Endothelial cell of umbilical vein (primary cell): ENCODE measurements around the gene CD300LD. TPM values are rescaled to one million over a fixed set of nuclear protein-coding genes. Genes with fewer than 3 reads are reported as not detected.

Experiments used
- BruUV-seq: library from RNA; stranded (reverse); fragments of 400-500 nt; replicated peaks from 2 replicates; lab custom pipeline; 2021; lab: Mats Ljungman, UMichigan
- CTCF ChIA-PET: fragments of 300-600, 350-600 bp; sonication (Branson Sonifier 250); formaldehyde crosslinking; loops from one replicate; lab custom pipeline; 2021; ENCODE audit warnings: antibody characterized with exemption, inconsistent platforms; lab: Charles Lee
- POLR2A ChIA-PET: fragments of 300-600, 350-600 bp; sonication (Branson Sonifier 250); formaldehyde crosslinking; loops from one replicate; lab custom pipeline; 2021; ENCODE audit warnings: antibody characterized with exemption, inconsistent platforms; lab: Charles Lee
- DNase-seq: peaks from one replicate; pipeline ENCODE4 v3.0.0-alpha.2; 2011; ENCODE audit warnings: low read depth, low spot score
- FAIRE-seq: peaks from 2 replicates; lab custom pipeline; 2011; peaks lifted over from hg19 to GRCh38; lab: Jason Lieb, UNC
- H2AFZ ChIP-seq: 2 replicates; pipeline ENCODE4 v1.6.0; 2012; ENCODE audit warnings: low read depth, low read length, control low read depth, inconsistent platforms
- H3K27ac ChIP-seq: 2 replicates; pipeline ENCODE4 v1.5.1; 2011; ENCODE audit warnings: low read depth, mild to moderate bottlenecking, control low read depth, low read length, moderate library complexity; ENCODE audit not compliant: insufficient read depth
- H3K27me3 ChIP-seq, 2 experiments: 2 replicates each; pipeline versions ENCODE4 v1.6.0 to v1.6.1; 2011; ENCODE audit warnings: low read length in 2 of 2, mixed read lengths in 1 of 2; ENCODE audit not compliant: control insufficient read depth in 2 of 2, insufficient read depth in 2 of 2
- H3K36me3 ChIP-seq, 2 experiments: 2 replicates in 1 of 2; 3 replicates in 1 of 2; pipeline ENCODE4 v1.5.1; 2011; ENCODE audit warnings: low read length in 2 of 2, mild to moderate bottlenecking in 1 of 2, moderate library complexity in 1 of 2; ENCODE audit not compliant: control insufficient read depth in 2 of 2, insufficient read depth in 2 of 2; ENCODE audit errors: extremely low read depth in 1 of 2
- H3K4me1 ChIP-seq: 3 replicates; pipeline ENCODE4 v1.5.1; 2011; ENCODE audit warnings: mild to moderate bottlenecking, low read length; ENCODE audit not compliant: control insufficient read depth, insufficient read depth; ENCODE audit errors: extremely low read depth
- H3K4me2 ChIP-seq: 2 replicates; pipeline ENCODE4 v1.6.1; 2011; ENCODE audit warnings: low read length, control low read depth, mixed read lengths; ENCODE audit not compliant: insufficient read depth
- H3K4me3 ChIP-seq, 3 experiments: fragments of 200-600 bp in 1 of 3; sonication (generic), shearing (Covaris generic) in 1 of 3; replicated peaks in 1 of 3; 2 replicates each; pipeline ENCODE4 v1.5.1; 2011 to 2016; ENCODE audit warnings: control low read depth in 3 of 3, low read length in 3 of 3, mild to moderate bottlenecking in 2 of 3, inconsistent platforms in 1 of 3, low read depth in 1 of 3, moderate library complexity in 1 of 3; ENCODE audit not compliant: insufficient read depth in 1 of 3
- H3K79me2 ChIP-seq: 2 replicates; pipeline ENCODE4 v1.6.0; 2012; ENCODE audit warnings: low read length, inconsistent platforms; ENCODE audit not compliant: control insufficient read depth, insufficient read depth
- H3K9ac ChIP-seq: replicated peaks from 2 replicates; pipeline ENCODE3; 2011; ENCODE audit warnings: low read length, control low read depth; ENCODE audit not compliant: insufficient read depth; ENCODE audit errors: extremely low read depth
- H3K9me1 ChIP-seq: replicated peaks from 3 replicates; pipeline ENCODE4 v1.6.0; 2011; ENCODE audit warnings: mild to moderate bottlenecking, low read length; ENCODE audit not compliant: control insufficient read depth, insufficient read depth; ENCODE audit errors: extremely low read depth
- H3K9me3 ChIP-seq: replicated peaks from 2 replicates; pipeline ENCODE4 v1.5.1; 2012; ENCODE audit warnings: low read length, inconsistent platforms; ENCODE audit not compliant: control insufficient read depth, insufficient read depth
- H4K20me1 ChIP-seq: replicated peaks from 2 replicates; pipeline ENCODE3; 2011; ENCODE audit warnings: mild to moderate bottlenecking, low read length; ENCODE audit not compliant: control insufficient read depth, insufficient read depth; ENCODE audit errors: extremely low read depth
- EZH2 ChIP-seq: IDR thresholded peaks from 2 replicates; pipeline ENCODE4 v1.6.1; 2012; ENCODE audit warnings: borderline replicate concordance, low read depth, mild to moderate bottlenecking, moderate library complexity, low read length, inconsistent platforms; ENCODE audit not compliant: severe bottlenecking
- FOS ChIP-seq: IDR thresholded peaks from 2 replicates; pipeline ENCODE4 v1.6.1; 2011; ENCODE audit warnings: mild to moderate bottlenecking, low read length, moderate library complexity, borderline replicate concordance; ENCODE audit not compliant: insufficient read depth
- GATA2 ChIP-seq: IDR thresholded peaks from 2 replicates; pipeline ENCODE4 v1.7.0; 2011; ENCODE audit warnings: low read depth, mild to moderate bottlenecking, moderate library complexity, mixed read lengths, low read length; ENCODE audit not compliant: insufficient read length, insufficient read depth
- JUN ChIP-seq: IDR thresholded peaks from 2 replicates; pipeline ENCODE4 v1.6.1; 2011; ENCODE audit warnings: borderline replicate concordance, low read depth; ENCODE audit not compliant: insufficient read length, insufficient read depth
- MYC ChIP-seq: IDR thresholded peaks from one replicate; pipeline ENCODE4 v1.6.1; 2011; ENCODE audit warnings: mild to moderate bottlenecking, low read depth, low read length
- POLR2A ChIP-seq: IDR thresholded peaks from 2 replicates; pipeline ENCODE4 v1.6.1; 2012; ENCODE audit warnings: low read depth, mild to moderate bottlenecking, control low read depth, low read length
- POLR2AphosphoS5 ChIP-seq: IDR thresholded peaks from 2 replicates; pipeline ENCODE4 v1.6.1; 2012; ENCODE audit warnings: low read depth, mild to moderate bottlenecking, control low read depth, low read length, moderate library complexity; ENCODE audit not compliant: insufficient read depth
- dilution Hi-C: fragments of 300-500 bp; cut with MboI; formaldehyde crosslinking; loops from one replicate; pipeline ENCODE4 v1.15.0; 2019; ENCODE audit warnings: low sequenced_read_pairs; ENCODE audit not compliant: extremely low pct_ligation_motif_present
- intact Hi-C: fragments of 100-400 bp; cut with micrococcal nuclease; formaldehyde crosslinking; loops from one replicate; pipeline ENCODE4 v1.10.0; 2022
- polyA plus RNA-seq, 4 experiments: library from polyadenylated mRNA; depleted of rRNA in 3 of 4; stranded (reverse) in 3 of 4; unstranded in 1 of 4; fragments of >200 nt; gene quantifications; 2 replicates each; pipeline versions ENCODE4 v1.2.1 to v1.2.3, GENCODE V29; 2011 to 2012; ENCODE audit warnings: missing spikeins in 1 of 4
- total RNA-seq: library from RNA; stranded (reverse); gene quantifications from 2 replicates; pipeline ENCODE4 v1.2.3, GENCODE V29; 2021
- TF ChIP-seq, protein P1 (sequence below): IDR thresholded peaks from 2 replicates; pipeline ENCODE4 v1.6.1; 2011; ENCODE audit not compliant: insufficient read depth, insufficient read length
- TF ChIP-seq, protein P2 (sequence below), 2 donors: IDR thresholded peaks; 1 replicate in 1 of 2; 2 replicates in 1 of 2; pipeline ENCODE4 v1.5.1; 2011; ENCODE audit warnings: low read length in 2 of 2, mild to moderate bottlenecking in 2 of 2, moderate library complexity in 2 of 2, control low read depth in 1 of 2, inconsistent platforms in 1 of 2, low read depth in 1 of 2; ENCODE audit not compliant: insufficient read depth in 1 of 2; ENCODE audit errors: extremely low read depth in 1 of 2

CD300LD gene
- total and polyA plus RNA-seq, 2 donors (not counting 3 experiments of a cell fraction or from before 2014, with no cell fraction given), result not detected

- ChIA-PET POLR2A (no interaction called here), CTCF (no interaction called here)
- Histone ChIP-seq H3K27ac (no peak overlapping the region), H3K4me2 (no peak overlapping the region), H3K9me1 (no peaks in the 10 kb centered on the region), H3K9me3 (no peaks in the 10 kb centered on the region), H3K36me3 (no peaks in the 10 kb centered on the region), H3K4me1 (no peaks in the 10 kb centered on the region), H3K4me3 (no peak overlapping the region), H3K79me2 (no peaks in the 10 kb centered on the region), H3K9ac (no peak overlapping the region), H4K20me1 (no peaks in the 10 kb centered on the region), H2AFZ (no peak overlapping the region), H3K27me3 (no peaks in the 10 kb centered on the region)
- dilution Hi-C loops (no loop called here), intact Hi-C loops (no loop called here)
- TF ChIP-seq FOS (no peak), GATA2 (no peak), POLR2A (no peak), MYC (no peak), EZH2 (no peak), POLR2AphosphoS5 (no peak), JUN (no peak)
- TF ChIP-seq, protein P1, sequence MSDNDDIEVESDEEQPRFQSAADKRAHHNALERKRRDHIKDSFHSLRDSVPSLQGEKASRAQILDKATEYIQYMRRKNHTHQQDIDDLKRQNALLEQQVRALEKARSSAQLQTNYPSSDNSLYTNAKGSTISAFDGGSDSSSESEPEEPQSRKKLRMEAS, result no peak
- TF ChIP-seq, protein P2, sequence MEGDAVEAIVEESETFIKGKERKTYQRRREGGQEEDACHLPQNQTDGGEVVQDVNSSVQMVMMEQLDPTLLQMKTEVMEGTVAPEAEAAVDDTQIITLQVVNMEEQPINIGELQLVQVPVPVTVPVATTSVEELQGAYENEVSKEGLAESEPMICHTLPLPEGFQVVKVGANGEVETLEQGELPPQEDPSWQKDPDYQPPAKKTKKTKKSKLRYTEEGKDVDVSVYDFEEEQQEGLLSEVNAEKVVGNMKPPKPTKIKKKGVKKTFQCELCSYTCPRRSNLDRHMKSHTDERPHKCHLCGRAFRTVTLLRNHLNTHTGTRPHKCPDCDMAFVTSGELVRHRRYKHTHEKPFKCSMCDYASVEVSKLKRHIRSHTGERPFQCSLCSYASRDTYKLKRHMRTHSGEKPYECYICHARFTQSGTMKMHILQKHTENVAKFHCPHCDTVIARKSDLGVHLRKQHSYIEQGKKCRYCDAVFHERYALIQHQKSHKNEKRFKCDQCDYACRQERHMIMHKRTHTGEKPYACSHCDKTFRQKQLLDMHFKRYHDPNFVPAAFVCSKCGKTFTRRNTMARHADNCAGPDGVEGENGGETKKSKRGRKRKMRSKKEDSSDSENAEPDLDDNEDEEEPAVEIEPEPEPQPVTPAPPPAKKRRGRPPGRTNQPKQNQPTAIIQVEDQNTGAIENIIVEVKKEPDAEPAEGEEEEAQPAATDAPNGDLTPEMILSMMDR (IDR thresholded peaks at IDR 0.05; ENCODE audit: extremely low read depth in 1 of 2, insufficient read depth in 1 of 2, low read depth in 1 of 2, low read length in 2 of 2), result no peak
- no TSS peak for BruUV-seq
- FAIRE-seq (no peak), DNase-seq (no peak)
These were observed 45.5 kb downstream of the CD300LD start for GRCh38 chr17:74546586-74546985.
